HG03045 (cell line): ENCODE results near the gene POU5F1.

Source experiments
- ATAC-seq: cut with Tn5 transposase; IDR thresholded peaks from one replicate; pipeline ENCODE4 v1.9.1; 2021; ENCODE audit warnings: mild to moderate bottlenecking, moderate library complexity; ENCODE audit not compliant: unreplicated experiment

The POU5F1 gene

GRCh38 chr6:31116661-31117385 is 53.7 kb downstream of the POU5F1 start:
- no peak for ATAC-seq

- no peak for ATAC-seq
These were observed 54.4 kb downstream of the POU5F1 start for GRCh38 chr6:31115941-31116560.

GRCh38 chr6:31114970-31115849 is 55.3 kb downstream of the POU5F1 start:
- no peak for ATAC-seq

- no peak for ATAC-seq
These were observed 56.0 kb downstream of the POU5F1 start, which contains the start of gene PSORS1C1 for GRCh38 chr6:31114541-31114878. PSORS1C1 (plus strand) TSS chr6:31114800; CDS start chr6:31129633, 14,833 bp downstream.
